ENCODE data around the gene NT5C3A.

- TF ChIP-seq NRF1 (IDR thresholded peaks at IDR 0.05; ENCODE audit: low read depth, low read length) (no peak), CTCF (IDR thresholded peaks at IDR 0.05; ENCODE audit: control extremely low read depth in 1 of 3, insufficient read depth in 1 of 3, low read depth in 1 of 3, low read length in 3 of 3) (no peak), ATF2 (IDR thresholded peaks at IDR 0.05; ENCODE audit: low read length) (no peak), POLR2AphosphoS5 (IDR thresholded peaks at IDR 0.05; ENCODE audit: low read depth, low read length) (no peak), CREB1 (IDR thresholded peaks at IDR 0.05) (no peak), POLR2A (IDR thresholded peaks at IDR 0.05; ENCODE audit: control extremely low read depth in 1 of 2, low read depth in 2 of 2, low read length in 2 of 2) (no peak), SIX5 (IDR thresholded peaks at IDR 0.05; ENCODE audit: low read depth, low read length) (no peak), PHF8 (conservative IDR thresholded peaks at IDR 0.05; ENCODE audit: low read depth, low read length) (no peak), EP300 (IDR thresholded peaks at IDR 0.05; ENCODE audit: borderline replicate concordance in 1 of 2, low read depth in 2 of 2, low read length in 2 of 2) (no peak), FOSL1 (IDR thresholded peaks at IDR 0.05; ENCODE audit: insufficient read depth, low read depth, low read length) (no peak), TBP (IDR thresholded peaks at IDR 0.05; ENCODE audit: low read depth, low read length) (no peak), GABPA (IDR thresholded peaks at IDR 0.05; ENCODE audit: borderline replicate concordance, insufficient read depth, low read length) (no peak)
Measured at GRCh38 chr7:33044986-33045385, 17.6 kb downstream of the NT5C3A start.

All from H1 (cell line).